SU-DHL-6 (cell line): ENCODE results near the gene ZBTB7A.

Source experiments
- H2AFZ ChIP-seq: fragments of 200-600 bp; sonication (generic); 2 replicates; pipeline ENCODE4 v1.6.1; 2014; ENCODE audit warnings: low read depth, mild to moderate bottlenecking, moderate library complexity, mixed read lengths, antibody characterized with exemption, low read length; ENCODE audit not compliant: severe bottlenecking
- H3F3A ChIP-seq: fragments of 200-600 bp; shearing (Covaris generic); 2 replicates; pipeline ENCODE4 v1.6.0; 2016; ENCODE audit warnings: antibody characterized with exemption, mild to moderate bottlenecking; ENCODE audit not compliant: insufficient read depth
- H3K27ac ChIP-seq: fragments of 200-600 bp; sonication (generic); 2 replicates; pipeline ENCODE4 v1.5.1; 2016; ENCODE audit warnings: low read depth, mild to moderate bottlenecking, low read length, moderate library complexity, mixed read lengths
- H3K27me3 ChIP-seq: fragments of 200-600 bp; sonication (generic), shearing (Covaris generic); 2 replicates; pipeline ENCODE4 v1.6.0; 2014; ENCODE audit warnings: mild to moderate bottlenecking, low read length
- H3K36me3 ChIP-seq: fragments of 200-600 bp; sonication (generic); 2 replicates; pipeline ENCODE4 v1.6.1; 2014; ENCODE audit warnings: mild to moderate bottlenecking, low read length, mixed read lengths
- H3K4me2 ChIP-seq: fragments of 300-600, 200-600 bp; shearing (Covaris generic), sonication (generic); 2 replicates; pipeline ENCODE4 v1.6.0; 2014; ENCODE audit warnings: low read length, low read depth, mild to moderate bottlenecking; ENCODE audit not compliant: poor library complexity, severe bottlenecking
- H3K4me3 ChIP-seq: fragments of 200-600 bp; sonication (generic); 2 replicates; pipeline ENCODE4 v1.5.1; 2014; ENCODE audit warnings: antibody characterized with exemption, low read length, mild to moderate bottlenecking, mixed read lengths; ENCODE audit not compliant: insufficient read depth, poor library complexity, severe bottlenecking
- H3K79me2 ChIP-seq: fragments of 200-600 bp; sonication (generic); 2 replicates; pipeline ENCODE4 v1.6.1; 2014; ENCODE audit warnings: mild to moderate bottlenecking, low read length, moderate library complexity; ENCODE audit not compliant: insufficient read depth
- H3K9ac ChIP-seq: fragments of 200-600 bp; sonication (generic); 2 replicates; pipeline ENCODE4 v1.7.0; 2014; ENCODE audit warnings: mild to moderate bottlenecking, low read length
- H3K9me2 ChIP-seq: fragments of 200-600 bp; sonication (generic); replicated peaks from 2 replicates; pipeline ENCODE4 v1.6.1; 2014; ENCODE audit warnings: low read length; ENCODE audit not compliant: insufficient read depth
- H3K9me3 ChIP-seq: fragments of 200-600 bp; sonication (generic); 2 replicates; pipeline ENCODE4 v1.6.1; 2014; ENCODE audit warnings: low read length, mixed read lengths; ENCODE audit not compliant: insufficient read depth
- H4K20me1 ChIP-seq: fragments of 200-600 bp; sonication (generic); 2 replicates; pipeline ENCODE4 v1.6.1; 2014; ENCODE audit warnings: low read depth, mild to moderate bottlenecking, antibody characterized with exemption, low read length, moderate library complexity, mixed read lengths
- CTCF ChIP-seq: fragments of 200-600 bp; sonication (generic); IDR thresholded peaks from one replicate; pipeline ENCODE4 v1.5.1; 2017; ENCODE audit warnings: antibody characterized with exemption, mild to moderate bottlenecking, low read length, moderate library complexity; ENCODE audit not compliant: insufficient read depth, poor library complexity, severe bottlenecking
- EZH2phosphoT487 ChIP-seq: fragments of 200-600 bp; sonication (generic), shearing (Covaris generic); conservative IDR thresholded peaks from 2 replicates; pipeline ENCODE4 v1.6.1; 2018; ENCODE audit warnings: mild to moderate bottlenecking, antibody characterized with exemption, low read length, moderate library complexity, mixed read lengths

ZBTB7A gene

GRCh38 chr19:4102339-4103079, 35.8 kb upstream of the ZBTB7A start:
- no peak overlapping the region for H3K27ac ChIP-seq
- no peaks in the 10 kb centered on the region for H3K9me2 ChIP-seq
- no peak overlapping the region for H3K4me3 ChIP-seq
- no peaks in the 10 kb centered on the region for H3K79me2 ChIP-seq
- H3K9ac ChIP-seq, result no peak overlapping the region
- H2AFZ ChIP-seq, result no peak overlapping the region
- no peaks in the 10 kb centered on the region for H4K20me1 ChIP-seq
- no peaks in the 10 kb centered on the region for H3K36me3 ChIP-seq
- H3F3A ChIP-seq, result no peaks in the 10 kb centered on the region
- TF ChIP-seq CTCF (no peak), EZH2phosphoT487 (no peak)
- H3K27me3 ChIP-seq, result no peaks in the 10 kb centered on the region
- H3K9me3 ChIP-seq, result no peaks in the 10 kb centered on the region
- H3K4me2 ChIP-seq, result no peak overlapping the region

GRCh38 chr19:4101496-4101770, 34.7 kb upstream of the ZBTB7A start:
- no peaks in the 10 kb centered on the region for H3K36me3 ChIP-seq

GRCh38 chr19:4100647-4101495, 34.2 kb upstream of the ZBTB7A start:
- no peaks in the 10 kb centered on the region for H3K36me3 ChIP-seq
- no peaks in the 10 kb centered on the region for H3F3A ChIP-seq
- no peak overlapping the region for H3K9ac ChIP-seq
- no peak overlapping the region for H3K4me3 ChIP-seq
- no peak overlapping the region for H3K27ac ChIP-seq
- H3K79me2 ChIP-seq, result no peaks in the 10 kb centered on the region
- TF ChIP-seq CTCF, result no peak
- no peak for TF ChIP-seq EZH2phosphoT487
- H3K9me3 ChIP-seq, result no peaks in the 10 kb centered on the region
- no peaks in the 10 kb centered on the region for H3K27me3 ChIP-seq
- no peaks in the 10 kb centered on the region for H3K9me2 ChIP-seq
- no peak overlapping the region for H2AFZ ChIP-seq
- no peak overlapping the region for H3K4me2 ChIP-seq
- H4K20me1 ChIP-seq, result no peaks in the 10 kb centered on the region

More at GRCh38 chr19:4101496-4101770, 34.7 kb upstream of the ZBTB7A start:
- no peak for TF ChIP-seq CTCF
- no peak for TF ChIP-seq EZH2phosphoT487
- Histone ChIP-seq H3K27me3 (no peaks in the 10 kb centered on the region), H2AFZ (no peak overlapping the region), H3K79me2 (no peaks in the 10 kb centered on the region), H4K20me1 (no peaks in the 10 kb centered on the region), H3K9me3 (no peaks in the 10 kb centered on the region), H3K27ac (no peak overlapping the region), H3K4me2 (no peak overlapping the region), H3K4me3 (no peak overlapping the region), H3K9me2 (no peaks in the 10 kb centered on the region), H3K9ac (no peak overlapping the region), H3F3A (no peaks in the 10 kb centered on the region)
